Kidney epithelial cell (primary cell): Measurements from ENCODE around the gene EHF. TPM values are rescaled to one million over a fixed set of nuclear protein-coding genes. Genes with fewer than 3 reads are reported as not detected.

Experiments used
- DNase-seq: peaks from one replicate; pipeline ENCODE4 v3.0.0-alpha.2; 2010; ENCODE audit warnings: low read depth
- H3K27me3 ChIP-seq: 2 replicates; pipeline ENCODE4 v1.6.0; 2011; ENCODE audit warnings: low read length; ENCODE audit not compliant: control insufficient read depth, insufficient read depth
- H3K36me3 ChIP-seq: 2 replicates; pipeline ENCODE4 v1.5.1; 2011; ENCODE audit warnings: low read length; ENCODE audit not compliant: control insufficient read depth, insufficient read depth
- H3K4me3 ChIP-seq: 2 replicates; pipeline ENCODE4 v1.5.1; 2011; ENCODE audit warnings: low read depth, mild to moderate bottlenecking, control low read depth, low read length
- total RNA-seq: library from RNA; depleted of rRNA; stranded (reverse); fragments of >200 nt; gene quantifications from 2 replicates; pipeline ENCODE4 v1.2.3, GENCODE V29; 2015
- TF ChIP-seq, protein P1 (sequence below): IDR thresholded peaks from 2 replicates; pipeline ENCODE4 v1.5.1; 2011; ENCODE audit warnings: mild to moderate bottlenecking, moderate library complexity, low read length, control low read depth, inconsistent platforms; ENCODE audit not compliant: insufficient read depth, poor library complexity, severe bottlenecking

The EHF gene
- total RNA-seq, 1 donor from 2014 or later: 45.8 TPM

DNA sequence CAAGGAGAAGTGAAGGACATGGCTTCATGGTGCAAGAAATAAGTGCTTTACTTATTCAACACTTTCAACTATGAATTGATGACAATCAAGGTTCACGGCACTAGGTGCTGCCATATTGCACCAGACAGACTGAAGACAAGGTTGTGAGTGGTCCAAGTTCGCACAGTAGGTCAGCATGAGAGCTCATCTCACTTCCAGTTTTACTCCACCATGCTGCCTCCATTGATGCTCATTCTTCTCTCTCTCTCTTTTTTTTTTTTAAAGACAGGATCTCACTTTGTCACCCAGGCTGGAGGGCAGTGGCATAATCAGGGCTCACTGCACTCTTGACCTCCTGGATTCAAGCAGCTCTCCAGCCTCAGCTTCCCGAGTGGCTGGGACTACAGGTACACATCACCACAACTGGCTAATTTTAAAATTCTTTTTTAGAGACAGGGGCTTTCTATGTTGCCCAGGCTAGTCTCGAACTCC is 47.7 kb downstream of the EHF start:
- H3K4me3 ChIP-seq: no peak overlapping the region
- no peak for DNase-seq
- H3K36me3 ChIP-seq: no peaks in the 10 kb centered on the region
- TF ChIP-seq, protein P1, sequence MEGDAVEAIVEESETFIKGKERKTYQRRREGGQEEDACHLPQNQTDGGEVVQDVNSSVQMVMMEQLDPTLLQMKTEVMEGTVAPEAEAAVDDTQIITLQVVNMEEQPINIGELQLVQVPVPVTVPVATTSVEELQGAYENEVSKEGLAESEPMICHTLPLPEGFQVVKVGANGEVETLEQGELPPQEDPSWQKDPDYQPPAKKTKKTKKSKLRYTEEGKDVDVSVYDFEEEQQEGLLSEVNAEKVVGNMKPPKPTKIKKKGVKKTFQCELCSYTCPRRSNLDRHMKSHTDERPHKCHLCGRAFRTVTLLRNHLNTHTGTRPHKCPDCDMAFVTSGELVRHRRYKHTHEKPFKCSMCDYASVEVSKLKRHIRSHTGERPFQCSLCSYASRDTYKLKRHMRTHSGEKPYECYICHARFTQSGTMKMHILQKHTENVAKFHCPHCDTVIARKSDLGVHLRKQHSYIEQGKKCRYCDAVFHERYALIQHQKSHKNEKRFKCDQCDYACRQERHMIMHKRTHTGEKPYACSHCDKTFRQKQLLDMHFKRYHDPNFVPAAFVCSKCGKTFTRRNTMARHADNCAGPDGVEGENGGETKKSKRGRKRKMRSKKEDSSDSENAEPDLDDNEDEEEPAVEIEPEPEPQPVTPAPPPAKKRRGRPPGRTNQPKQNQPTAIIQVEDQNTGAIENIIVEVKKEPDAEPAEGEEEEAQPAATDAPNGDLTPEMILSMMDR: no peak
- no peaks in the 10 kb centered on the region for H3K27me3 ChIP-seq

DNA sequence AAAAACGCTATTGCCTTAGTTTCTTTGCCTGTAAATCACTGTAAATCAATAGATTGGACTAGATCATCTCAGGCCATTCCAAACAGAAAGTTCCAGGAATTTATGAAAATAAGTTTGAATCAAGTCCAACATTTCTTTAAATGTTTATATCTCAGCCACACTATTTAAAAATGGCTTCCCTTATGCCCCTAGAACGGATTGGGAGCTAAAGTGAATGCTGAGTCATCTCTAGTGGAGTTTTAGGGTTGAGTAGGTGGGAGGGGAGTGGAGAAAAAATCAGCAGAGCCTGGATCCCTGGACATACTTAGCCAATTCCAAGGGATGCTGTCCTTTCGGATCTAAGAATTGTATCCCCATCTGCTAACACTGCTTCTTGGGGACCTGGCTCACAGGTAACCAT is 48.6 kb downstream of the EHF start:
- TF ChIP-seq, protein P1: no peak
- no peak overlapping the region for H3K4me3 ChIP-seq
- no peaks in the 10 kb centered on the region for H3K27me3 ChIP-seq
- no peaks in the 10 kb centered on the region for H3K36me3 ChIP-seq
- DNase-seq: no peak

DNA sequence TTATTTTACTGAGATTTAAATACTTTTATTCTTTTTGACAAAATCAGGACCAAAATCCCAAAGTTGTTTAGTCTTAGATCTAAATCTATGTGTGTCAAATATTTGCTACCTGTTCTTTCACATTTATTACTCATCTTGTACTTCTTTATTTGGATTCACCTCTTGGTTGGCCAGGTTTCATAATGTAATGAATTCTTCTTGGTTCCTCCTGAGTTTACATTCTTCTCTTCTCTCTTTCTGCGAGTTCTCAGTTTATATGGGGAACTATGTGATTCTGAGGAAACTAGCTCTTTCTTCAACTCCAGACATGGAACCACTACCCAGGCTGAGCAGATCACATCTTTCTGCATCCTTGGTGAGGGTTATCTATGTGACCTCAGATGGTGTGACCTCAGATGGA is 50.2 kb downstream of the EHF start:
- TF ChIP-seq, protein P1: no peak
- DNase-seq: no peak
- Histone ChIP-seq H3K36me3 (no peaks in the 10 kb centered on the region), H3K27me3 (no peaks in the 10 kb centered on the region), H3K4me3 (no peak overlapping the region)

DNA sequence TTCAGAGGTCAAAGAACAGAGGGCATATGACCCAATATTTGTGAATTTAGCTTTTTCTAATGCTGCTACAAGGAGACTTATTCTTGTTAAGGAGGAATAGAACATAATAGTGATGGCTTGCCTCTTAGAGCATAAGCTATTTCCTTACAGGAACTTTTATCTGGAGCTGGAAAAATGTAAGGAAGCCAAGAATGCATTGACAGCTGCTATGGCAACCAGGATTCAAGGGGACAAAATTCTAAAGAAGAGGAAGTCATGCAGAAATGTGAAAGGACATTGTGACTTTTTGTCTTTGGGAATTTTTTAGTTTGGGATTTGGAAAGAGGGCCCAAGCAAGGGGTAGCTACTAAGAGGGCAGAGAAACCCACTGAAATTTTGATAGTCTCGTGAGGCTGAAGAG is 51.1 kb downstream of the EHF start:
- TF ChIP-seq, protein P1: no peak
- Histone ChIP-seq H3K4me3 (no peak overlapping the region), H3K27me3 (no peaks in the 10 kb centered on the region), H3K36me3 (no peaks in the 10 kb centered on the region)
- DNase-seq: no peak

DNA sequence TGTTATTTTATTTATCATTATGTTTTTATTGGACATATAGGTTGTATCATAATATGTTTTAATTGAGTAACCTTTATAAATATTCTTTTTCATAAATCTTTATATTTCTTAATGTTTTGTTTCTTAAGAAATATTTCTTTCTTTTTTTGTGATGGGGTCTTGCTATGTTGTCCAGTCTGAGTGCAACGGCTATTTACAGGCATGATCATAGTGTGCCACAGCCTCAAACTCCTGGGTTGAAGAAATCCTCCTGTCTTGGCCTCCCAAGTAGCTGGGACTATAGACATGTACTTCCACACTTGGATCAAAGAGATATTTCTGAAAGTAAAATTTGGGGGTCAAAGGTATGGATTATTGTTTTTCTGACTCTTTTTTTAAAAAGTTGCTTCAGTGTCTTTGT is 53.1 kb downstream of the EHF start:
- Histone ChIP-seq H3K36me3 (no peaks in the 10 kb centered on the region), H3K4me3 (no peak overlapping the region), H3K27me3 (no peaks in the 10 kb centered on the region)
- DNase-seq: no peak
- TF ChIP-seq, protein P1: no peak

DNA sequence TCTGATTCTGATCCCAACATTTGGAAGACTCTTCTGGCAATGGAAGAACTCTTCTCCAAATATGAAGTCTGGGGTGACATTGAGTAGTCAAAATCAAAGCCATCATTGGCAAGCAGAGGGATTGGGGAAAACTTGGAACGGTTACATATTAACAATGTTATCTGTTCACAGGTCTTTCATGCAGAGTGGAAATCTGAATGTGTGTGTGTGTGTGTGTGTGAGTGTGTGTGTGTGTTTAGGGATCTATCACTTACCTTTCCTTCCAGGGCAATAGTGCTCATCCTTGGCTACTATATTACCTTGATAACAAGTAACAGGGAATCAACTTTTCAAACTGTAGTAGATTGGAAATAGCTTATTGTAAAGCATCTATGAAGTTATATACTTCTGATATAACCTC is 55.3 kb downstream of the EHF start:
- DNase-seq: no peak
- H3K36me3 ChIP-seq: no peaks in the 10 kb centered on the region

More for the DNA sequence above, 55.3 kb downstream of the EHF start:
- H3K4me3 ChIP-seq: no peak overlapping the region
- TF ChIP-seq, protein P1: no peak
- no peaks in the 10 kb centered on the region for H3K27me3 ChIP-seq
